ENCODE data around the gene KCNH1. TPM values are rescaled to one million over a fixed set of nuclear protein-coding genes. Genes with fewer than 3 reads are reported as not detected.

Gene KCNH1
- total and polyA plus RNA-seq, 10 donors: not detected

- DNase-seq: no peak
- no peaks in the 10 kb centered on the region for H3K36me3 ChIP-seq
- no peak for TF ChIP-seq POLR2AphosphoS5 (IDR thresholded peaks at IDR 0.05)
- TF ChIP-seq POLR2A (IDR thresholded peaks at IDR 0.05): no peak
- TF ChIP-seq CTCF (IDR thresholded peaks at IDR 0.05 in 8 of 11, conservative IDR thresholded peaks at IDR 0.05 in 3 of 11): no peak
- H3K4me1 ChIP-seq: no peaks in the 10 kb centered on the region
- H3K27me3 ChIP-seq (replicated peaks in 1 of 7): peaks cover 0 to 9% (median 0%) of the 10 kb centered on the region in 7 donors
- intact Hi-C loops (cut with DNase I; ENCODE audit: low total_unique reads): no loop called here
- H3K9me3 ChIP-seq: peaks cover 0 to 7% (median 0%) of the 10 kb centered on the region in 8 donors
- H3K4me3 ChIP-seq: no peak overlapping the region
- 69 to 82% (median 76%) methylated on average over 8 of the region's 8 CpGs for WGBS, 5 donors
- no peak overlapping the region for H3K27ac ChIP-seq
Measured at GRCh38 chr1:210882414-210883221, 251.3 kb downstream of the KCNH1 start.

GRCh38 chr1:210878564-210878963 is 255.4 kb downstream of the KCNH1 start:
- no peaks in the 10 kb centered on the region for H3K9me3 ChIP-seq
- H3K4me1 ChIP-seq: no peaks in the 10 kb centered on the region
- intact Hi-C loops (cut with DNase I; ENCODE audit: low total_unique reads): no loop called here

GRCh38 chr1:210876275-210876674 is 257.7 kb downstream of the KCNH1 start:
- Histone ChIP-seq H3K27me3 (replicated peaks in 1 of 7) (no peaks in the 10 kb centered on the region), H3K4me3 (no peak overlapping the region), H3K9me3 (peaks cover 0 to 4% (median 0%) of the 10 kb centered on the region in 8 donors), H3K4me1 (no peaks in the 10 kb centered on the region), H3K36me3 (no peaks in the 10 kb centered on the region), H3K27ac (no peak overlapping the region)
- DNase-seq: no peak
- intact Hi-C loops (cut with DNase I; ENCODE audit: low total_unique reads): no loop called here
- no peak for TF ChIP-seq CTCF (IDR thresholded peaks at IDR 0.05 in 8 of 11, conservative IDR thresholded peaks at IDR 0.05 in 3 of 11)
- no peak for TF ChIP-seq POLR2AphosphoS5 (IDR thresholded peaks at IDR 0.05)
- no peak for TF ChIP-seq POLR2A (IDR thresholded peaks at IDR 0.05)

More at GRCh38 chr1:210878564-210878963, 255.4 kb downstream of the KCNH1 start:
- DNase-seq: no peak
- Histone ChIP-seq H3K36me3 (no peaks in the 10 kb centered on the region), H3K27me3 (replicated peaks in 1 of 7) (no peaks in the 10 kb centered on the region), H3K4me3 (no peak overlapping the region), H3K27ac (no peak overlapping the region)
- TF ChIP-seq POLR2AphosphoS5 (IDR thresholded peaks at IDR 0.05): no peak
- TF ChIP-seq CTCF (IDR thresholded peaks at IDR 0.05 in 8 of 11, conservative IDR thresholded peaks at IDR 0.05 in 3 of 11): no peak
- TF ChIP-seq POLR2A (IDR thresholded peaks at IDR 0.05): no peak

- Histone ChIP-seq H3K27me3 (replicated peaks in 1 of 7) (no peaks in the 10 kb centered on the region), H3K4me1 (no peaks in the 10 kb centered on the region), H3K36me3 (no peaks in the 10 kb centered on the region), H3K27ac (no peak overlapping the region), H3K4me3 (no peak overlapping the region), H3K9me3 (peaks cover 0 to 52% (median 24%) of the 10 kb centered on the region in 8 donors)
- DNase-seq: no peak
- WGBS, 5 donors: 66 to 88% (median 78%) methylated on average over 2 of the region's 2 CpGs
- intact Hi-C loops (cut with DNase I; ENCODE audit: low total_unique reads): no loop called here
- TF ChIP-seq POLR2A (IDR thresholded peaks at IDR 0.05): no peak
Measured at GRCh38 chr1:210866532-210866931, 267.4 kb downstream of the KCNH1 start.
